H9 (cell line): ENCODE measurements around the gene NCAM1. TPM values are rescaled to one million over a fixed set of nuclear protein-coding genes. Genes with fewer than 3 reads are reported as not detected.

Source experiments
- DNase-seq: peaks from one replicate; pipeline ENCODE4 v3.0.0-alpha.2; 2017
- H2AFZ ChIP-seq: one replicate; pipeline ENCODE4 v1.6.1; 2013; ENCODE audit warnings: mild to moderate bottlenecking, low read length, control low read depth, moderate library complexity
- H2AK5ac ChIP-seq: 2 replicates; pipeline ENCODE4 v1.6.1; 2013; ENCODE audit warnings: low read length, control low read depth, mixed read lengths; ENCODE audit not compliant: insufficient read length
- H2BK120ac ChIP-seq: one replicate; pipeline ENCODE4 v1.6.1; 2013; ENCODE audit warnings: low read depth, mild to moderate bottlenecking, low read length, control low read depth, inconsistent platforms; ENCODE audit not compliant: poor library complexity, severe bottlenecking
- H2BK12ac ChIP-seq: 2 replicates; pipeline ENCODE4 v1.6.1; 2013; ENCODE audit warnings: low read length, control low read depth, mixed read lengths, low read depth; ENCODE audit not compliant: insufficient read length
- H2BK15ac ChIP-seq: 2 replicates; pipeline ENCODE4 v1.6.1; 2013; ENCODE audit warnings: low read depth, low read length, control low read depth
- H2BK20ac ChIP-seq: one replicate; pipeline ENCODE4 v1.6.1; 2013; ENCODE audit warnings: low read depth, mild to moderate bottlenecking, low read length, control low read depth, inconsistent platforms; ENCODE audit not compliant: poor library complexity, severe bottlenecking
- H2BK5ac ChIP-seq: 2 replicates; pipeline ENCODE4 v1.6.1; 2013; ENCODE audit warnings: low read length, control low read depth, mixed read lengths; ENCODE audit not compliant: insufficient read length
- H3K14ac ChIP-seq: 2 replicates; pipeline ENCODE4 v1.6.1; 2013; ENCODE audit warnings: low read length, control low read depth; ENCODE audit not compliant: insufficient read depth
- H3K18ac ChIP-seq: 2 replicates; pipeline ENCODE4 v1.6.1; 2013; ENCODE audit warnings: low read depth, mild to moderate bottlenecking, mixed read lengths, low read length, control low read depth; ENCODE audit not compliant: insufficient read length
- H3K23ac ChIP-seq: 2 replicates; pipeline ENCODE4 v1.6.1; 2013; ENCODE audit warnings: low read length, control low read depth, mixed read lengths, low read depth; ENCODE audit not compliant: insufficient read length
- H3K23me2 ChIP-seq: 2 replicates; pipeline ENCODE4 v1.6.1; 2013; ENCODE audit warnings: low read depth, mild to moderate bottlenecking, mixed read lengths, low read length, control low read depth; ENCODE audit not compliant: insufficient read length, poor library complexity, severe bottlenecking
- H3K27ac ChIP-seq: 2 replicates; pipeline ENCODE4 v1.5.1; 2013; ENCODE audit warnings: low read length, control low read depth, mixed read lengths, low read depth; ENCODE audit not compliant: insufficient read length
- H3K27me3 ChIP-seq: 2 replicates; pipeline ENCODE4 v1.6.1; 2013; ENCODE audit warnings: low read length, control low read depth, inconsistent platforms; ENCODE audit not compliant: insufficient read depth
- H3K4ac ChIP-seq: 2 replicates; pipeline ENCODE4 v1.6.1; 2013; ENCODE audit warnings: low read depth, mild to moderate bottlenecking, control low read depth, inconsistent platforms, low read length, moderate library complexity
- H3K4me1 ChIP-seq: 2 replicates; pipeline ENCODE4 v1.6.1; 2013; ENCODE audit warnings: low read length, control low read depth, inconsistent platforms; ENCODE audit not compliant: insufficient read depth
- H3K4me2 ChIP-seq: 2 replicates; pipeline ENCODE4 v1.6.1; 2013; ENCODE audit warnings: low read length, control low read depth, mixed read lengths; ENCODE audit not compliant: insufficient read length, insufficient read depth
- H3K56ac ChIP-seq: 2 replicates; pipeline ENCODE4 v1.6.1; 2013; ENCODE audit warnings: low read depth, mild to moderate bottlenecking, mixed read lengths, low read length, control low read depth; ENCODE audit not compliant: insufficient read length
- H3K79me1 ChIP-seq: 2 replicates; pipeline ENCODE4 v1.6.1; 2013; ENCODE audit warnings: low read depth, mild to moderate bottlenecking, moderate library complexity, low read length, control low read depth, inconsistent platforms; ENCODE audit not compliant: insufficient read depth, poor library complexity, severe bottlenecking
- H3K79me2 ChIP-seq: 2 replicates; pipeline ENCODE4 v1.6.1; 2013; ENCODE audit warnings: low read length, control low read depth, inconsistent platforms; ENCODE audit not compliant: insufficient read depth
- H3K9ac ChIP-seq: 2 replicates; pipeline ENCODE4 v1.6.1; 2013; ENCODE audit warnings: low read length, control low read depth, mixed read lengths; ENCODE audit not compliant: insufficient read length; ENCODE audit errors: extremely low read depth
- H3K9me3 ChIP-seq: one replicate; pipeline ENCODE4 v1.6.1; 2013; ENCODE audit warnings: low read depth, low read length, inconsistent platforms; ENCODE audit not compliant: control insufficient read depth
- H3T11ph ChIP-seq: one replicate; pipeline ENCODE4 v1.6.1; 2013; ENCODE audit warnings: mild to moderate bottlenecking, low read length, control low read depth, inconsistent platforms
- H4K20me1 ChIP-seq: one replicate; pipeline ENCODE4 v1.6.1; 2013; ENCODE audit not compliant: control insufficient read depth, insufficient read length, insufficient read depth
- H4K5ac ChIP-seq: 2 replicates; pipeline ENCODE4 v1.6.1; 2013; ENCODE audit warnings: low read depth, mild to moderate bottlenecking, mixed read lengths, low read length, control low read depth; ENCODE audit not compliant: insufficient read length
- H4K8ac ChIP-seq: replicated peaks from 2 replicates; pipeline ENCODE4 v1.6.1; 2013; ENCODE audit warnings: low read length, control low read depth, mixed read lengths, low read depth; ENCODE audit not compliant: insufficient read length
- H4K91ac ChIP-seq: 2 replicates; pipeline ENCODE4 v1.6.1; 2013; ENCODE audit warnings: low read depth, mild to moderate bottlenecking, moderate library complexity, mixed read lengths, low read length, control low read depth; ENCODE audit not compliant: insufficient read length
- H3K27ac Mint-ChIP-seq, 3 experiments: 2 replicates in 2 of 3; 3 replicates in 1 of 3; pipeline ENCODE4 v1.8.0; 2020 to 2021; ENCODE audit warnings: mixed read lengths in 3 of 3, mild to moderate bottlenecking in 1 of 3, moderate library complexity in 1 of 3
- H3K27me3 Mint-ChIP-seq: 2 replicates; pipeline ENCODE4 v1.8.0; 2021; ENCODE audit warnings: low read depth, mild to moderate bottlenecking, moderate library complexity, mixed read lengths
- H3K36me3 Mint-ChIP-seq, 3 experiments: 2 replicates in 2 of 3; 3 replicates in 1 of 3; pipeline ENCODE4 v1.8.0; 2020 to 2021; ENCODE audit warnings: low read depth in 3 of 3, mixed read lengths in 3 of 3; ENCODE audit not compliant: insufficient read depth in 1 of 3
- H3K4me1 Mint-ChIP-seq, 2 experiments: 2 replicates each; pipeline ENCODE4 v1.8.0; 2020; ENCODE audit warnings: mixed read lengths in 2 of 2
- H3K4me3 Mint-ChIP-seq, 2 experiments: 2 replicates in 1 of 2; 3 replicates in 1 of 2; pipeline ENCODE4 v1.8.0; 2020 to 2021; ENCODE audit warnings: mild to moderate bottlenecking in 2 of 2, mixed read lengths in 2 of 2, moderate library complexity in 1 of 2
- H3K9me3 Mint-ChIP-seq, 2 experiments: 2 replicates in 1 of 2; 3 replicates in 1 of 2; pipeline ENCODE4 v1.8.0; 2020; ENCODE audit warnings: mild to moderate bottlenecking in 2 of 2, mixed read lengths in 2 of 2, moderate library complexity in 1 of 2
- WGBS: extraction: QIAGEN DNeasy Blood & Tissue Kit; methylation state at CpG from one replicate; pipeline ENCODE4 v1.1.7; 2013; ENCODE audit warnings: missing lambda C conversion rate, low lambda C conversion rate, mixed read lengths; ENCODE audit not compliant: insufficient read length; ENCODE audit errors: extremely low coverage; 5-methylcytosine and 5-hydroxymethylcytosine counted together
- total RNA-seq: library from RNA; stranded (reverse); gene quantifications from 2 replicates; pipeline ENCODE4 v1.2.1, GENCODE V29; 2021
- TF ChIP-seq, protein P1 (sequence below): fragments of 200-600 bp; sonication (generic); conservative IDR thresholded peaks from 3 replicates; pipeline ENCODE4 v1.8.0; 2021; ENCODE audit warnings: antibody characterized with exemption, mild to moderate bottlenecking

The NCAM1 gene
- total RNA-seq, 1 experiment from 2014 or later = 2.5 TPM

DNA sequence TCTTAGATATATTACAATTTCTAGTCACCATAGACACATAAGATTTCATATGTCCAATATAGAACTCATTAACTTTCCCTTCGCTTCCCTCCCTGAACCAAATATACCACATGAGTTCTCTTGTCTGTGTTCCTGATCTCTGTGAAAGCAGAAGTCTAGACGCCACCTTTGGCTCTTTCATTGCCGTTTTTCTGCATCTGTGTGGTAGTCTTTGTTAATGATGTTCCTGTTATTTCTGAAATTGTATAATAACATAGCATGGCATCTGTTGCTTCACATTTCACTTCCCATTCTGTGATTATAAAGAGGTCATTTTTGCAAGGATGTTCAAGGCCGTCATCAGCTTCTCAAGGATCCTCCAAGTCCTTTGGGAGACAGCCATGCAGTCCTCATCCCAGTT is 58.5 kb downstream of the NCAM1 start:
- H2BK15ac ChIP-seq = no peak overlapping the region
- H4K8ac ChIP-seq = no peak overlapping the region
- H4K20me1 ChIP-seq = no peaks in the 10 kb centered on the region
- no peaks in the 10 kb centered on the region for H3K9me3 ChIP-seq
- H4K91ac ChIP-seq = no peak overlapping the region
- no peaks in the 10 kb centered on the region for H3K79me1 ChIP-seq
- Mint-ChIP-seq H3K4me3 (no peak overlapping the region), H3K4me1 (peaks cover 0 to 3% of the 10 kb centered on the region in 2 experiments; a peak in 1 of 4 replicates), H3K27ac (no peak overlapping the region), H3K9me3 (no peaks in the 10 kb centered on the region), H3K27me3 (no peaks in the 10 kb centered on the region), H3K36me3 (no peaks in the 10 kb centered on the region; a peak in 1 of 7 replicates)
- H3K56ac ChIP-seq = no peak overlapping the region
- no peak overlapping the region for H2BK20ac ChIP-seq
- H3K4me2 ChIP-seq = no peak overlapping the region
- H2BK120ac ChIP-seq = no peak overlapping the region
- TF ChIP-seq, protein P1, sequence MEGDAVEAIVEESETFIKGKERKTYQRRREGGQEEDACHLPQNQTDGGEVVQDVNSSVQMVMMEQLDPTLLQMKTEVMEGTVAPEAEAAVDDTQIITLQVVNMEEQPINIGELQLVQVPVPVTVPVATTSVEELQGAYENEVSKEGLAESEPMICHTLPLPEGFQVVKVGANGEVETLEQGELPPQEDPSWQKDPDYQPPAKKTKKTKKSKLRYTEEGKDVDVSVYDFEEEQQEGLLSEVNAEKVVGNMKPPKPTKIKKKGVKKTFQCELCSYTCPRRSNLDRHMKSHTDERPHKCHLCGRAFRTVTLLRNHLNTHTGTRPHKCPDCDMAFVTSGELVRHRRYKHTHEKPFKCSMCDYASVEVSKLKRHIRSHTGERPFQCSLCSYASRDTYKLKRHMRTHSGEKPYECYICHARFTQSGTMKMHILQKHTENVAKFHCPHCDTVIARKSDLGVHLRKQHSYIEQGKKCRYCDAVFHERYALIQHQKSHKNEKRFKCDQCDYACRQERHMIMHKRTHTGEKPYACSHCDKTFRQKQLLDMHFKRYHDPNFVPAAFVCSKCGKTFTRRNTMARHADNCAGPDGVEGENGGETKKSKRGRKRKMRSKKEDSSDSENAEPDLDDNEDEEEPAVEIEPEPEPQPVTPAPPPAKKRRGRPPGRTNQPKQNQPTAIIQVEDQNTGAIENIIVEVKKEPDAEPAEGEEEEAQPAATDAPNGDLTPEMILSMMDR = no peak
- H2BK5ac ChIP-seq = no peak overlapping the region
- no peak overlapping the region for H3K14ac ChIP-seq
- no peak overlapping the region for H3K4ac ChIP-seq
- no peak overlapping the region for H3K18ac ChIP-seq
- no peaks in the 10 kb centered on the region for H3K4me1 ChIP-seq
- no peak overlapping the region for H4K5ac ChIP-seq
- no peak overlapping the region for H2AK5ac ChIP-seq
- H3K79me2 ChIP-seq = no peaks in the 10 kb centered on the region
- no peaks in the 10 kb centered on the region for H3K23me2 ChIP-seq
- H3K27ac ChIP-seq = no peak overlapping the region
- H3K9ac ChIP-seq = no peak overlapping the region
- H2AFZ ChIP-seq = no peak overlapping the region
- DNase-seq = no peak
- H3T11ph ChIP-seq = no peak overlapping the region
- H3K23ac ChIP-seq = no peak overlapping the region
- no peak overlapping the region for H2BK12ac ChIP-seq
- H3K27me3 ChIP-seq = no peaks in the 10 kb centered on the region
- WGBS = no CpG with 5 or more reads among the region's 4 CpGs
